ENCODE measurements around the gene DLD. TPM values are rescaled to one million over a fixed set of nuclear protein-coding genes. Genes with fewer than 3 reads are reported as not detected.
"Not testable (repeated sequence)": the region's sequence is repeated elsewhere in the genome, so short reads cannot be mapped to it uniquely, and the experiment has no call there.

DLD gene
- total RNA-seq, 1 donor from 2014 or later = 59.8 TPM

- Mint-ChIP-seq H3K4me1 (ENCODE audit: unreplicated experiment) (peaks cover 32% of the 10 kb centered on the region), H3K4me3 (ENCODE audit: unreplicated experiment) (peak overlapping the region; percentile 100), H3K36me3 (ENCODE audit: unreplicated experiment) (peaks cover 15% of the 10 kb centered on the region), H3K9me3 (ENCODE audit: unreplicated experiment) (no peaks in the 10 kb centered on the region), H3K27ac (ENCODE audit: unreplicated experiment) (peak overlapping the region; percentile 99), H3K27me3 (ENCODE audit: unreplicated experiment) (peaks cover 14% of the 10 kb centered on the region)
- DNase-seq (ENCODE audit: extremely low spot score, unreplicated experiment) = no peak
- TF ChIP-seq, protein P1, sequence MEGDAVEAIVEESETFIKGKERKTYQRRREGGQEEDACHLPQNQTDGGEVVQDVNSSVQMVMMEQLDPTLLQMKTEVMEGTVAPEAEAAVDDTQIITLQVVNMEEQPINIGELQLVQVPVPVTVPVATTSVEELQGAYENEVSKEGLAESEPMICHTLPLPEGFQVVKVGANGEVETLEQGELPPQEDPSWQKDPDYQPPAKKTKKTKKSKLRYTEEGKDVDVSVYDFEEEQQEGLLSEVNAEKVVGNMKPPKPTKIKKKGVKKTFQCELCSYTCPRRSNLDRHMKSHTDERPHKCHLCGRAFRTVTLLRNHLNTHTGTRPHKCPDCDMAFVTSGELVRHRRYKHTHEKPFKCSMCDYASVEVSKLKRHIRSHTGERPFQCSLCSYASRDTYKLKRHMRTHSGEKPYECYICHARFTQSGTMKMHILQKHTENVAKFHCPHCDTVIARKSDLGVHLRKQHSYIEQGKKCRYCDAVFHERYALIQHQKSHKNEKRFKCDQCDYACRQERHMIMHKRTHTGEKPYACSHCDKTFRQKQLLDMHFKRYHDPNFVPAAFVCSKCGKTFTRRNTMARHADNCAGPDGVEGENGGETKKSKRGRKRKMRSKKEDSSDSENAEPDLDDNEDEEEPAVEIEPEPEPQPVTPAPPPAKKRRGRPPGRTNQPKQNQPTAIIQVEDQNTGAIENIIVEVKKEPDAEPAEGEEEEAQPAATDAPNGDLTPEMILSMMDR (IDR thresholded peaks at IDR 0.05) = no peak
Measured at GRCh38 chr7:107890493-107890961, 456 bp upstream of the DLD start.

- peaks cover 3% of the 10 kb centered on the region for H3K27me3 Mint-ChIP-seq (ENCODE audit: unreplicated experiment)
- TF ChIP-seq, protein P1 (IDR thresholded peaks at IDR 0.05) = no peak
- peaks cover 19% of the 10 kb centered on the region for H3K36me3 Mint-ChIP-seq (ENCODE audit: unreplicated experiment)
- H3K9me3 Mint-ChIP-seq (ENCODE audit: unreplicated experiment) = no peaks in the 10 kb centered on the region
- H3K4me3 Mint-ChIP-seq (ENCODE audit: unreplicated experiment) = peak overlapping the region; percentile 100
- H3K27ac Mint-ChIP-seq (ENCODE audit: unreplicated experiment) = peak overlapping the region; percentile 99
- DNase-seq (ENCODE audit: extremely low spot score, unreplicated experiment) = no peak
- H3K4me1 Mint-ChIP-seq (ENCODE audit: unreplicated experiment) = peaks cover 32% of the 10 kb centered on the region
Measured at GRCh38 chr7:107891636-107892366, 818 bp downstream of the DLD start.

DNA sequence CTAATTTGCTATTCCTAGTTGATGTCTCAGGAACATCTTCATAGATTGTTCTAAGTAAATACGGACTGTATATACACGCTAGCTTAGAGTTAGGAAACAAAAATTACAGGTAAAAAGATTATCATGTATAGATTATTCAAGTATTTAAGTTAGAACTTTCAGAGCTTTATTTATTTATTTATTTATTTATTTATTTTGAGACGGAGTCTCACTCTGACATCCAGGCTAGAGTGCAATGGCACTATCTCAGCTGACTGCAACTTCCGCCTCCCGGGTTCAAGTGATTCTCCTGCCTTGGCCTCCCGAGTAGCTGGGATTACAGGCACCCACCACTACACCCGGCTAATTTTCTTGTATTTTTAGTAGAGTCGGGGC lies 1.4 kb downstream of the DLD start:
- Mint-ChIP-seq H3K4me3 (ENCODE audit: unreplicated experiment) (peak overlapping the region; percentile 100), H3K4me1 (ENCODE audit: unreplicated experiment) (peaks cover 33% of the 10 kb centered on the region), H3K36me3 (ENCODE audit: unreplicated experiment) (peaks cover 24% of the 10 kb centered on the region)
- H3K27ac Mint-ChIP-seq (ENCODE audit: unreplicated experiment); DNase-seq (ENCODE audit: extremely low spot score, unreplicated experiment); H3K27me3 Mint-ChIP-seq (ENCODE audit: unreplicated experiment); H3K9me3 Mint-ChIP-seq (ENCODE audit: unreplicated experiment): not testable (repeated sequence)

DNA sequence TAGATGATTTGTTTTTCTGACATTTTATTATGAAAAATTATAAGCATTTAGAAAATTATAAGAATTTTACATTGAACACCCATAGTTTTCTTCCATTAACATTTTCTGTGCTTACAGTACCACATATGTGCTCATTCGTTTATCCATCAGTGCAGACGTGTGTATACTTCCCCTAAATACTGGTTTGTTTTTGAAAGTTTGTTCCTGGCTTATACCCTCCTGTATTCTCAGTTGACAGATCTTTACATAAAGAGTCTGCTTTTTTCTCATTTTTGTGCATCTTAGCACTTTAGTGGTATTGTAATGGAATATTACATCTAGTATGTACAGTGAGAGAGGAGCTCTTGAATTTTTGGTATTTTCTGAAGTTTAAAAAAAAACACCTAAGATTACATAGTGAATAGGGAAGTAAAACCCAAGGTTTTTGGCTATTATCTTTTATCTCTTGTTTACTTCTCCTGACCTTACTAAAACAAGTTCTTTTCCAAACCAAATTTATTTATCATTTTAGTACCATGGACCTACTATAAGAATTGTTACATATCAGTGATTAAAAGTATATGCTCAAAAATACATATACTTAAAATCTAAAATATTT lies 8.1 kb downstream of the DLD start:
- H3K27ac Mint-ChIP-seq (ENCODE audit: unreplicated experiment) = no peak overlapping the region
- H3K27me3 Mint-ChIP-seq (ENCODE audit: unreplicated experiment) = no peaks in the 10 kb centered on the region
- TF ChIP-seq, protein P1 (IDR thresholded peaks at IDR 0.05) = no peak
- peaks cover 26% of the 10 kb centered on the region for H3K4me1 Mint-ChIP-seq (ENCODE audit: unreplicated experiment)
- H3K4me3 Mint-ChIP-seq (ENCODE audit: unreplicated experiment) = no peak overlapping the region
- no peak for DNase-seq (ENCODE audit: extremely low spot score, unreplicated experiment)
- H3K36me3 Mint-ChIP-seq (ENCODE audit: unreplicated experiment) = peaks cover 33% of the 10 kb centered on the region
- H3K9me3 Mint-ChIP-seq (ENCODE audit: unreplicated experiment) = no peaks in the 10 kb centered on the region

GRCh38 chr7:107900496-107901015 lies 9.6 kb downstream of the DLD start:
- TF ChIP-seq, protein P1 (IDR thresholded peaks at IDR 0.05) = no peak
- Mint-ChIP-seq H3K36me3 (ENCODE audit: unreplicated experiment) (peaks cover 30% of the 10 kb centered on the region), H3K4me1 (ENCODE audit: unreplicated experiment) (peaks cover 24% of the 10 kb centered on the region), H3K4me3 (ENCODE audit: unreplicated experiment) (no peak overlapping the region), H3K27ac (ENCODE audit: unreplicated experiment) (no peak overlapping the region), H3K27me3 (ENCODE audit: unreplicated experiment) (no peaks in the 10 kb centered on the region), H3K9me3 (ENCODE audit: unreplicated experiment) (no peaks in the 10 kb centered on the region)
- no peak for DNase-seq (ENCODE audit: extremely low spot score, unreplicated experiment)
